Erythroblast (primary cell): Measurements from ENCODE around the gene DUSP7.

Source experiments
- DNase-seq, 2 experiments: peaks; one replicate each; lab custom pipeline; 2025; lab: John Stamatoyannopoulos, UW
- GATA1 ChIP-seq: IDR thresholded peaks from 2 replicates; pipeline ENCODE4 v1.6.1; 2011; ENCODE audit warnings: low read depth, mild to moderate bottlenecking, control low read depth, low read length, moderate library complexity
- POLR2A ChIP-seq: IDR thresholded peaks from 2 replicates; pipeline ENCODE4 v1.6.1; 2011; ENCODE audit warnings: mild to moderate bottlenecking, low read length

The DUSP7 gene

GRCh38 chr3:52056521-52056967, at the start of gene DUSP7:
Gene DUSP7, minus strand, starts transcription at chr3:52056571. Its CDS starts 205 bp downstream, at chr3:52056366.
- TF ChIP-seq GATA1 = no peak
- no peak for TF ChIP-seq POLR2A
- DNase-seq = peak; percentile 78 to 82

- no peak for DNase-seq
These were observed 48.6 kb upstream of the DUSP7 start for GRCh38 chr3:52104684-52105640.

GRCh38 chr3:52102934-52103333, 46.6 kb upstream of the DUSP7 start:
- TF ChIP-seq POLR2A = no peak
- TF ChIP-seq GATA1 = no peak
- DNase-seq = no peak

More at GRCh38 chr3:52104684-52105640, 48.6 kb upstream of the DUSP7 start:
- no peak for TF ChIP-seq POLR2A
- no peak for TF ChIP-seq GATA1

GRCh38 chr3:52099001-52099401, 42.6 kb upstream of the DUSP7 start:
- TF ChIP-seq POLR2A = no peak
- TF ChIP-seq GATA1 = no peak
- DNase-seq = no peak

- TF ChIP-seq POLR2A (no peak), GATA1 (no peak)
- peak in 1 of 2 experiments; percentile 14 for DNase-seq
These were observed 41.6 kb upstream of the DUSP7 start for GRCh38 chr3:52097851-52098507.

- no peak for TF ChIP-seq GATA1
These were observed 39.8 kb upstream of the DUSP7 start for GRCh38 chr3:52095990-52096775.

GRCh38 chr3:52094571-52095485, 38.5 kb upstream of the DUSP7 start:
- DNase-seq = no peak
- no peak for TF ChIP-seq POLR2A
- TF ChIP-seq GATA1 = no peak

More at GRCh38 chr3:52095990-52096775, 39.8 kb upstream of the DUSP7 start:
- no peak for DNase-seq

GRCh38 chr3:52093756-52094545, 37.6 kb upstream of the DUSP7 start:
- DNase-seq = no peak
- TF ChIP-seq POLR2A (no peak), GATA1 (no peak)

- no peak for TF ChIP-seq POLR2A
- TF ChIP-seq GATA1 = no peak
- DNase-seq = no peak
These were observed 36.5 kb upstream of the DUSP7 start for GRCh38 chr3:52092891-52093290.

- no peak for DNase-seq
- no peak for TF ChIP-seq GATA1
- no peak for TF ChIP-seq POLR2A
These were observed 35.9 kb upstream of the DUSP7 start for GRCh38 chr3:52092271-52092660.

- no peak for TF ChIP-seq GATA1
- TF ChIP-seq POLR2A = no peak
- no peak for DNase-seq
These were observed 35.4 kb upstream of the DUSP7 start for GRCh38 chr3:52091586-52092270.
